Heart right ventricle (tissue), 16 donors: Measurements from ENCODE around the gene SSBP2. TPM values are rescaled to one million over a fixed set of nuclear protein-coding genes. Genes with fewer than 3 reads are reported as not detected.

Experiments
- ATAC-seq, 8 donors: fragments of 200-7000 bp; cut with Tn5 transposase; one replicate each; pipeline ENCODE4 v1.9.1; 2020; ENCODE audit warnings: mild to moderate bottlenecking in 8 of 8, moderate library complexity in 8 of 8, moderate number of reproducible peaks in 1 of 8
- DNase-seq, 2 donors: peaks; one replicate each; pipeline ENCODE4 v3.0.0-alpha.2; 2020
- H3K27ac ChIP-seq, 10 donors: fragments of 200-600 bp; sonication (generic) in 2 of 10; one replicate each; pipeline versions ENCODE4 v1.5.0 to v1.8.0; 2020 to 2022; ENCODE audit warnings: mild to moderate bottlenecking in 3 of 10
- H3K27me3 ChIP-seq, 7 donors: fragments of 200-600 bp; one replicate each; pipeline ENCODE4 v1.8.0; 2021 to 2022; ENCODE audit warnings: mild to moderate bottlenecking in 2 of 7
- H3K36me3 ChIP-seq, 9 donors: fragments of 200-600 bp; sonication (generic) in 1 of 9; one replicate each; pipeline versions ENCODE4 v1.5.0 to v1.8.0; 2020 to 2022; ENCODE audit warnings: mild to moderate bottlenecking in 2 of 9
- H3K4me1 ChIP-seq, 9 donors: fragments of 200-600 bp; sonication (generic) in 1 of 9; one replicate each; pipeline versions ENCODE4 v1.5.0 to v1.8.0; 2020 to 2022; ENCODE audit warnings: mild to moderate bottlenecking in 4 of 9
- H3K4me3 ChIP-seq, 10 donors: fragments of 200-600 bp; sonication (generic) in 2 of 10; one replicate each; pipeline versions ENCODE4 v1.5.0 to v1.8.0; 2020 to 2022; ENCODE audit warnings: mild to moderate bottlenecking in 7 of 10, moderate library complexity in 2 of 10
- H3K9me3 ChIP-seq, 11 donors: fragments of 200-600 bp in 10 of 11; sonication (generic) in 2 of 11; one replicate each; pipeline versions ENCODE4 v1.5.0 to v1.8.0; 2013 to 2022; ENCODE audit warnings: mild to moderate bottlenecking in 2 of 11, control low read depth in 1 of 11, moderate library complexity in 1 of 11
- WGBS, 2 donors: extraction: QIAGEN DNeasy Blood & Tissue Kit; methylation state at CpG; one replicate each; pipeline ENCODE4 v1.1.7; 2013; ENCODE audit warnings: inconsistent platforms in 1 of 2; 5-methylcytosine and 5-hydroxymethylcytosine counted together
- intact Hi-C, 10 donors: fragments of 100-400 bp; cut with DNase I; formaldehyde crosslinking; loops; one replicate each; pipeline versions ENCODE4 v1.11.1 to v1.14.2; 2022
- polyA plus RNA-seq, 2 donors: library from polyadenylated mRNA; stranded (reverse); fragments of 200-250 nt; gene quantifications; one replicate each; pipeline ENCODE4 v1.2.3, GENCODE V29; 2013
- total RNA-seq, 10 donors: library from RNA; stranded (reverse); fragmentation: NEBNext Ultra II Directional in 3 of 10; extraction: Animal tissue kit (Norgen Biotek cat#: 25700) in 3 of 10; gene quantifications; one replicate each; pipeline versions ENCODE4 v1.2.1 to v1.2.4, GENCODE V29; 2021 to 2023
- TF ChIP-seq, protein P1 (sequence below), 9 donors: fragments of 200-600 bp; sonication (generic) in 2 of 9; IDR thresholded peaks; one replicate each; pipeline versions ENCODE4 v1.5.0 to v1.8.0; 2021 to 2022; ENCODE audit warnings: antibody characterized with exemption in 9 of 9, mild to moderate bottlenecking in 5 of 9, moderate library complexity in 1 of 9
- donor health status: Arrhythmogenic right ventricular cardiomyopathy.
- donor health status: ischemic (EF 13 %, LVEDD 7.1; RV severe dilation, severe dysfunction).
- donor health status: healthy with polysubstance abuse.
- donor health status: DM: no; HTN: yes; CAD: no.
- donor health status: DM: no; HTN: no; CAD: no.
- donor health status: ischemic (EF 25% LVEDD 6.9; RV normal size, moderate dysfunction).
- donor health status: ischemic (EF 25% LVEDD 5.7; RV mildly dilated, moderate dysfunction).
- donor health status: healthy.
- donor health status: DM: yes; HTN: yes; CAD: no.
- donor health status: Ischemic cardiomyopathy.
- donor health status: ischemic (EF 35%, LVEDD 5.7; RV mildly dilated, moderate dysfunction).
- donor health status: nonischemic (EF 11% LVEDD 7.7; RV severe dilation, severe dysfunction).
- donor health status: DM: yes; HTN: yes; CAD: no.
- donor health status: PGD.
- donor health status: ischemic (EF 29% LVEDD 5.4; RV normal size, mild dysfunction).
- donor health status: nonischemic (EF 23%, LVEDD 6.1; RV moderate dilation, normal function).

SSBP2 gene
- total and polyA plus RNA-seq, 12 donors, result 24.2 to 85.9 (median 52.0) TPM

DNA sequence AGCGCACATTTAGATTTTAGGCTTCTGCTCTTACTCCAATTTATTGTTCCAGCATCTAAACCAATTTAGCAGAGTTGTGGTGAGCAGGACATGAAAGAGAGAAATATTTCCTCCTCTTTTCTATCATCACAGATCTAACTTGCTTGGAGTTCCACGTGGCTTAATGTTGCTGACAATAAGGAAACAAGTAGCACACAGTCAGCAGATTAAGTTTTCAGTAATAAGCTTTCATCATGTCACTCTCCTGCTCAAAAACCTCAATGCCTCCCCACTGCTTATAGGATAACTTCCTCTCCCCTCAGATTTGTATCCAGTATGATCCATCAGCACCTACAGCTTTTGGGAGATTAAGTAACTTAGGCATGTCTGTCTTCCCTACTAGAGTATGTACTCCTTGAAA, 10.4 kb upstream of the SSBP2 start:
- intact Hi-C loops, result loop anchor here in 1 of 10 donors (1.0 kb wide), 1 partner anchor 12 kb away; no protein-coding TSS in a partner anchor
- no peaks in the 10 kb centered on the region for H3K36me3 ChIP-seq
- peak overlapping the region in 1 of 10 donors; percentile 45 for H3K27ac ChIP-seq
- H3K9me3 ChIP-seq, result no peaks in the 10 kb centered on the region
- H3K27me3 ChIP-seq, result no peaks in the 10 kb centered on the region
- DNase-seq, result no peak
- TF ChIP-seq, protein P1, sequence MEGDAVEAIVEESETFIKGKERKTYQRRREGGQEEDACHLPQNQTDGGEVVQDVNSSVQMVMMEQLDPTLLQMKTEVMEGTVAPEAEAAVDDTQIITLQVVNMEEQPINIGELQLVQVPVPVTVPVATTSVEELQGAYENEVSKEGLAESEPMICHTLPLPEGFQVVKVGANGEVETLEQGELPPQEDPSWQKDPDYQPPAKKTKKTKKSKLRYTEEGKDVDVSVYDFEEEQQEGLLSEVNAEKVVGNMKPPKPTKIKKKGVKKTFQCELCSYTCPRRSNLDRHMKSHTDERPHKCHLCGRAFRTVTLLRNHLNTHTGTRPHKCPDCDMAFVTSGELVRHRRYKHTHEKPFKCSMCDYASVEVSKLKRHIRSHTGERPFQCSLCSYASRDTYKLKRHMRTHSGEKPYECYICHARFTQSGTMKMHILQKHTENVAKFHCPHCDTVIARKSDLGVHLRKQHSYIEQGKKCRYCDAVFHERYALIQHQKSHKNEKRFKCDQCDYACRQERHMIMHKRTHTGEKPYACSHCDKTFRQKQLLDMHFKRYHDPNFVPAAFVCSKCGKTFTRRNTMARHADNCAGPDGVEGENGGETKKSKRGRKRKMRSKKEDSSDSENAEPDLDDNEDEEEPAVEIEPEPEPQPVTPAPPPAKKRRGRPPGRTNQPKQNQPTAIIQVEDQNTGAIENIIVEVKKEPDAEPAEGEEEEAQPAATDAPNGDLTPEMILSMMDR (IDR thresholded peaks at IDR 0.05), result no peak
- H3K4me3 ChIP-seq, result no peak overlapping the region
- peaks cover 0 to 17% (median 3%) of the 10 kb centered on the region in 9 donors for H3K4me1 ChIP-seq
- 57 to 60% methylated on average over 2 of the region's 2 CpGs for WGBS, 2 donors
- peak in 4 of 8 donors; percentile 13 to 44 (median 27) for ATAC-seq

DNA sequence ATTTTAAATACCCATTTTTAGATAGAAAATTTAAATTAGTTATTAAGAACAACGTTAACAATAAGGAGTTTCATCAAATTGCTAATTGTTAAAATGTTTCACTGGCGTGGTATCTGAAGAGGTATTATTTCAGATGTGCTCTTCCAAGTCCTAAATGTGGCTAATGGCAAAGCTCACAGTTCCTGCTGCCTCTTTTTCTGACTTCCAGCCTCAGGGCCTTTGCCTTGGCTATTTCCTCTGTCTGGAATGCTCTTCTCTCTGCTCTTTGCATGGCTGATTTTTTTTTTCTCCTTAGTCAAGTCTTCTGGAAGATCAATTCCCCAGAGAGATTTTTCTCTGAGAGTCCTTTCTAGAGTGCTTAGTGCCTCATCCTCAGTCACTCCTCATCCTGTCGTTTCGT, 9.6 kb upstream of the SSBP2 start:
- intact Hi-C loops, result no loop called here
- Histone ChIP-seq H3K27ac (peak overlapping the region in 1 of 10 donors; percentile 45), H3K9me3 (no peaks in the 10 kb centered on the region), H3K27me3 (no peaks in the 10 kb centered on the region), H3K4me1 (peaks cover 0 to 24% (median 10%) of the 10 kb centered on the region in 9 donors), H3K4me3 (no peak overlapping the region), H3K36me3 (no peaks in the 10 kb centered on the region)
- TF ChIP-seq, protein P1 (IDR thresholded peaks at IDR 0.05), result no peak
- WGBS, 2 donors, result 62 to 72% methylated on average over 4 of the region's 4 CpGs
- DNase-seq, result no peak
- no peak for ATAC-seq

DNA sequence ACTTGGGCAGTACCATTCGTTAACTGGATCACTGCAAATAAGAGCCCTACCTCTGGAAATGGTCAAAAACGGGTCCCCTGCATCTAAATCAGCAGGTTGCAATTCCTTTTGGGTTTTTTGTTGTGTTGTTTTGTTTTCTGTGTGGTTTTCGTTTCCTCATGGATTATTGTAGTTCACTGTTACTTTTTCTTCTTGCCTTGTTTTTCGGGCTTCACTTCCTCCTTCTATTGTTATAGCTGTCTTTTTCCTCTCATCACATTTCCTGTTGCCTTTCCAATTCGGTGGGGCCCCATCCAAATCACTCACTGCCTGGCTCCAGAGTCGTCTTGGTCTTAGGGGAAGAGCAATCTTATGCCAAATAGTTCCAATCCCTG, 8.7 kb upstream of the SSBP2 start:
- peak in 1 of 8 donors; percentile 25 for ATAC-seq
- peaks cover 0 to 33% (median 18%) of the 10 kb centered on the region in 9 donors for H3K4me1 ChIP-seq
- peak in 1 of 2 donors; percentile 26 for DNase-seq
- H3K27me3 ChIP-seq, result no peaks in the 10 kb centered on the region
- TF ChIP-seq, protein P1 (IDR thresholded peaks at IDR 0.05), result no peak
- no peak overlapping the region for H3K4me3 ChIP-seq
- peak overlapping the region in 3 of 10 donors; percentile 19 to 77 (median 42) for H3K27ac ChIP-seq
- intact Hi-C loops, result loop anchor here in 3 of 10 donors (10.0 kb wide), 3 partner anchors 215 to 405 kb away; partner anchors contain the start of gene ATG10 (in 1 of the 3)
- no peaks in the 10 kb centered on the region for H3K9me3 ChIP-seq
- no peaks in the 10 kb centered on the region for H3K36me3 ChIP-seq
- 50 to 56% methylated on average over 6 of the region's 6 CpGs for WGBS, 2 donors

DNA sequence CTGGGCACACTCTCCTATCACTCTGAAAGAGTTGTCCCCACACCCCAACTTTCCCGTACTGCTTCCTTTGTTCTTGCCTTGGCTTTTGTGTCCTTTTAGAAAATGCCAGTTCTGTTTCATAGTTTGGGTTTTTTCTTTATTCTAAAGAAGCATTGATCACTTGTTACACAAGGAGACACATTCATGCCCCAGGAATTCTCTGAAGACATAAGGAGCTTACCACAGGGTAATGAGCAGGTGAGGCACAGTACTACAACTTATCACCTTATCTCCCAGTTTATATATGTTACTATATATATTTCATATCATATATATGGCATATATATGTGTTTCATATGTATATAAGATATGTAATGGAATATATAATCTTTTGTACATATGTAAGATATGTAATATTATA, 6.5 kb upstream of the SSBP2 start:
- no peak overlapping the region for H3K27ac ChIP-seq
- WGBS, 2 donors, result 91 to 92% methylated on average over 1 of the region's 1 CpG
- no peaks in the 10 kb centered on the region for H3K9me3 ChIP-seq
- DNase-seq (no peak), ATAC-seq (no peak)
- intact Hi-C loops, result loop anchor here in 3 of 10 donors (2.0 to 10.0 kb wide), 4 partner anchors 19 to 407 kb away; partner anchors contain the start of gene ATG10 (in 1 of the 3)
- H3K4me1 ChIP-seq, result peaks cover 0 to 47% (median 22%) of the 10 kb centered on the region in 9 donors
- H3K4me3 ChIP-seq, result no peak overlapping the region
- no peaks in the 10 kb centered on the region for H3K36me3 ChIP-seq
- no peaks in the 10 kb centered on the region for H3K27me3 ChIP-seq
- TF ChIP-seq, protein P1 (IDR thresholded peaks at IDR 0.05), result no peak
